MM.1S (cell line): Measurements from ENCODE around the gene FGF11.

Source experiments
- DNase-seq: peaks from one replicate; pipeline ENCODE4 v3.0.0-alpha.2; 2015
- H2AFZ ChIP-seq: fragments of 300-600 bp; sonication (generic); 2 replicates; pipeline ENCODE4 v1.6.0; 2016; ENCODE audit warnings: antibody characterized with exemption, low read length
- H3F3A ChIP-seq: fragments of 300-600 bp; sonication (generic); 2 replicates; pipeline ENCODE4 v1.6.1; 2016; ENCODE audit warnings: mild to moderate bottlenecking, antibody characterized with exemption, low read length, moderate library complexity, mixed read lengths; ENCODE audit not compliant: insufficient read depth
- H3K27ac ChIP-seq: fragments of 300-600 bp; sonication (generic); 2 replicates; pipeline ENCODE4 v1.5.1; 2016; ENCODE audit warnings: mild to moderate bottlenecking, low read length
- H3K27me3 ChIP-seq: fragments of 300-600 bp; sonication (generic); replicated peaks from 2 replicates; pipeline ENCODE4 v1.6.0; 2016; ENCODE audit warnings: low read length; ENCODE audit not compliant: insufficient read depth
- H3K36me3 ChIP-seq: fragments of 300-600 bp; sonication (generic); replicated peaks from 2 replicates; pipeline ENCODE4 v1.6.1; 2016; ENCODE audit warnings: mild to moderate bottlenecking, low read length, mixed read lengths; ENCODE audit not compliant: insufficient read depth
- H3K4me1 ChIP-seq: fragments of 300-600 bp; sonication (generic); 2 replicates; pipeline ENCODE4 v1.6.1; 2016; ENCODE audit warnings: low read length, mixed read lengths
- H3K4me2 ChIP-seq: fragments of 300-600 bp; sonication (generic); 2 replicates; pipeline ENCODE4 v1.6.0; 2016; ENCODE audit warnings: low read depth, low read length
- H3K4me3 ChIP-seq: fragments of 300-600 bp; sonication (generic); 2 replicates; pipeline ENCODE4 v1.5.1; 2016; ENCODE audit warnings: low read length, mixed read lengths
- H3K79me2 ChIP-seq: fragments of 300-600 bp; sonication (generic); 2 replicates; pipeline ENCODE4 v1.6.1; 2016; ENCODE audit warnings: mixed run types, low read length, mixed read lengths
- H3K9ac ChIP-seq: fragments of 300-600 bp; sonication (generic); 2 replicates; pipeline ENCODE4 v1.6.1; 2016; ENCODE audit warnings: low read length, mixed read lengths
- H3K9me2 ChIP-seq: fragments of 300-600 bp; sonication (generic); replicated peaks from 2 replicates; pipeline ENCODE4 v1.6.1; 2016; ENCODE audit warnings: mild to moderate bottlenecking, low read length, mixed read lengths; ENCODE audit not compliant: insufficient read depth
- H3K9me3 ChIP-seq: fragments of 300-600 bp; sonication (generic); replicated peaks from 2 replicates; pipeline ENCODE4 v1.6.1; 2016; ENCODE audit warnings: mild to moderate bottlenecking, low read length, mixed read lengths; ENCODE audit not compliant: insufficient read depth
- H4K20me1 ChIP-seq: fragments of 300-600 bp; sonication (generic); 2 replicates; pipeline ENCODE4 v1.6.1; 2016; ENCODE audit warnings: mild to moderate bottlenecking, low read length, moderate library complexity, mixed read lengths; ENCODE audit not compliant: insufficient read depth
- CTCF ChIP-seq: fragments of 300-600 bp; sonication (generic); IDR thresholded peaks from 2 replicates; pipeline ENCODE4 v1.5.1; 2016; ENCODE audit warnings: antibody characterized with exemption, low read length, mixed read lengths
- EZH2 ChIP-seq: fragments of 300-600 bp; sonication (generic); optimal IDR thresholded peaks from 2 replicates; pipeline ENCODE3; 2017; ENCODE audit warnings: low read depth, mild to moderate bottlenecking, antibody characterized with exemption, low read length, mixed read lengths
- EZH2phosphoT487 ChIP-seq: fragments of 300-600 bp; sonication (generic); IDR thresholded peaks from 2 replicates; pipeline ENCODE4 v1.6.1; 2018; ENCODE audit warnings: antibody characterized with exemption, low read length

Gene FGF11

GRCh38 chr17:7392696-7393612 lies 46.4 kb upstream of the FGF11 start:
- Histone ChIP-seq H3K79me2 (no peaks in the 10 kb centered on the region), H3K4me1 (0 out of 2 replicates have a peak, but pooled peaks cover 3% of the 10 kb centered on the region), H3K9me3 (no peaks in the 10 kb centered on the region), H3K9me2 (no peaks in the 10 kb centered on the region), H3K4me2 (peak overlapping the region; percentile 100), H2AFZ (no peak overlapping the region; the same call in 1 of the 2 replicates), H3F3A (peaks cover 6% of the 10 kb centered on the region; the same call in 1 of the 2 replicates), H3K27me3 (no peaks in the 10 kb centered on the region), H3K4me3 (0 out of 2 replicates have a peak overlapping the region, but pooled peaks have one; percentile 85), H3K27ac (no peak overlapping the region), H4K20me1 (no peaks in the 10 kb centered on the region), H3K9ac (no peak overlapping the region), H3K36me3 (no peaks in the 10 kb centered on the region)
- no peak for TF ChIP-seq CTCF
- no peak for TF ChIP-seq EZH2phosphoT487
- TF ChIP-seq EZH2: no peak
- DNase-seq: no peak

GRCh38 chr17:7393613-7394451 lies 45.5 kb upstream of the FGF11 start:
- H3K4me2 ChIP-seq: peak overlapping the region; percentile 100
- peak overlapping the region; percentile 58; the same call in 1 of the 2 replicates for H3K9ac ChIP-seq
- peak overlapping the region; percentile 93 for H2AFZ ChIP-seq
- H4K20me1 ChIP-seq: no peaks in the 10 kb centered on the region
- peak overlapping the region; percentile 61; the same call in 1 of the 2 replicates for H3K27ac ChIP-seq
- H3K4me3 ChIP-seq: peak overlapping the region; percentile 85
- H3K9me2 ChIP-seq: no peaks in the 10 kb centered on the region
- H3K4me1 ChIP-seq: 0 out of 2 replicates have a peak, but pooled peaks cover 3% of the 10 kb centered on the region
- H3K27me3 ChIP-seq: no peaks in the 10 kb centered on the region
- H3K79me2 ChIP-seq: no peaks in the 10 kb centered on the region
- H3K9me3 ChIP-seq: no peaks in the 10 kb centered on the region
- DNase-seq: peak; percentile 57
- H3K36me3 ChIP-seq: no peaks in the 10 kb centered on the region
- peaks cover 6% of the 10 kb centered on the region; the same call in 1 of the 2 replicates for H3F3A ChIP-seq
- TF ChIP-seq EZH2: no peak
- TF ChIP-seq EZH2phosphoT487: no peak
- no peak for TF ChIP-seq CTCF

GRCh38 chr17:7394452-7395191 lies 44.7 kb upstream of the FGF11 start, which contains the start of gene PLSCR3:
Gene PLSCR3, minus strand, starts transcription at chr17:7394525. Its CDS starts 415 bp downstream, at chr17:7394110.
- Histone ChIP-seq H3K36me3 (no peaks in the 10 kb centered on the region), H3K9ac (peak within 1 kb of the TSS; percentile 58; the same call in 1 of the 2 replicates), H3K9me2 (no peaks in the 10 kb centered on the region), H3K27me3 (no peaks in the 10 kb centered on the region), H3K27ac (peak within 1 kb of the TSS; percentile 61; the same call in 1 of the 2 replicates), H3K4me2 (peak within 1 kb of the TSS; percentile 100), H4K20me1 (no peaks in the 10 kb centered on the region), H2AFZ (peak within 1 kb of the TSS; percentile 93), H3K4me3 (peak within 1 kb of the TSS; percentile 85), H3F3A (peaks cover 6% of the 10 kb centered on the region; the same call in 1 of the 2 replicates), H3K4me1 (0 out of 2 replicates have a peak, but pooled peaks cover 3% of the 10 kb centered on the region), H3K9me3 (no peaks in the 10 kb centered on the region), H3K79me2 (no peaks in the 10 kb centered on the region)
- TF ChIP-seq EZH2phosphoT487 (no peak), CTCF (peak; percentile 49), EZH2 (no peak)
- DNase-seq: peak; percentile 85
